HG03108 (cell line): Measurements from ENCODE around the gene NACAD.

Source experiments
- ATAC-seq: cut with Tn5 transposase; IDR thresholded peaks from one replicate; pipeline ENCODE4 v1.9.1; 2021; ENCODE audit warnings: moderate library complexity; ENCODE audit not compliant: unreplicated experiment

NACAD gene

DNA sequence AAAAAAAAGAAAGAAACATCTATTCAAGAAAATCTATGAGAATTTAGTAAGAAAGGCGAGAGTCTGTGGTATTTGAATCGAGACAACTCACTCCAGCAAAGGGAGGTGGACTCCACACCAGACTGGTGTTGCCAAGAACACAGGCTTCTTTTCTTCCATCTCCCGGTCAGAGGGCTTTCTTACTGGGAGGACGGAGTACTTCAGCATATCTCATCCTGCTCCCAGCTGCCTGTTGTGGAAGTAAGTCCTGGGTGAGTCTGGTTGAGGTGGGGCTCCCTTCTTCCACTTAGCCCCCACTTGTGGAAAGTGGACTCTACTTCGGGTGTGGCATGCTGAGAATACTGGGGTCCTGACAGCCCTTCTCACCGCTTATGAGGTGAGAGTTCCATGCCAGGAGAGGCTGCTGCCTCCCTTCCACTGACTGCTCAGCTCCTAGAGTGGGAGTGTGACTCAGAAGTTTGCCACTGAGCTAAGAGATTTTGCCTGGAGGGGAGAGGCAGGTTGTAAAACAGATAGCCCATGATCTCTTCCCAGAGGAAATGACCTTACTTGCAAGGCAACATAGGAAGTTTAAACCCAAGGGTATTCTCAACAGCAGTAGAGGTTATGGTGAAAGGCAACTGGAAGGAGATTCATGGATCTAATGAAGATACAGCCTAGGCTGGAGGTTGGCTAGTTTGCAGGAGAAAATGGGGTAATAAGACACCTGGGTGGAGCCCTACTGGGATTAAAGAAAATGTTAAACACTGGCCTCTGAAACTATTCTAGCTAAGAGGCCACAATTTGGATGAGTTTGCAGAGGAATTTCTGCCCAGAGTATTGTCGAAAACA, 3.5 kb upstream of the NACAD start:
- no peak for ATAC-seq

DNA sequence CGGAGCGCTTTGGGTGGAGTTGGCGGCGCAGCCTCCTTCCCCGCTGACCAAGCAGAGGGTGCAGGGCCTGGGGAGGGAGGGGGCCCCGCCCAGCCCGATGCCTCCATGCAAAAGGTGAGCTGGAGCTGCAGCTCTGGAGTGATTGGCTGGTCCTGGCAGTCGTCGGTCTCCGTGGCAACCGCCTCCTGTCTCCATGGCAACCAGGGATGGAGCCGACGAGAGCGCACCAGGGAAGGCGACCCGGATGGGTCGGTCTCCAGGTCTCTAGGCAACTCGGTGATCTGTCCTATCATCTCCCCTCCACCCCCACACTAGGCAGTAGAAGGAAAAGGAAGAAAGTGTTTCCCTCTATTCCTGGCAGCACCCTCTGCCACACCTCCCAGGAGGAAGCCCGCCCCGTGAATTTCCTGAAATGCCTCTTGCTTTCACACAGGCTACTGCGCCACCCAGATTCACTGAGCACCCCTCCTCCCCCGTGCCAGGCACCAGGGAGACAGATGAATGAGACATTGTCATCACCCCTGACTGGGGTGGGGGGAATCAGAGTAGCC, 647 bp upstream of the NACAD start:
- no peak for ATAC-seq

- no peak for ATAC-seq
These were observed 545 bp downstream of the NACAD start for GRCh38 chr7:45088146-45088701.

DNA sequence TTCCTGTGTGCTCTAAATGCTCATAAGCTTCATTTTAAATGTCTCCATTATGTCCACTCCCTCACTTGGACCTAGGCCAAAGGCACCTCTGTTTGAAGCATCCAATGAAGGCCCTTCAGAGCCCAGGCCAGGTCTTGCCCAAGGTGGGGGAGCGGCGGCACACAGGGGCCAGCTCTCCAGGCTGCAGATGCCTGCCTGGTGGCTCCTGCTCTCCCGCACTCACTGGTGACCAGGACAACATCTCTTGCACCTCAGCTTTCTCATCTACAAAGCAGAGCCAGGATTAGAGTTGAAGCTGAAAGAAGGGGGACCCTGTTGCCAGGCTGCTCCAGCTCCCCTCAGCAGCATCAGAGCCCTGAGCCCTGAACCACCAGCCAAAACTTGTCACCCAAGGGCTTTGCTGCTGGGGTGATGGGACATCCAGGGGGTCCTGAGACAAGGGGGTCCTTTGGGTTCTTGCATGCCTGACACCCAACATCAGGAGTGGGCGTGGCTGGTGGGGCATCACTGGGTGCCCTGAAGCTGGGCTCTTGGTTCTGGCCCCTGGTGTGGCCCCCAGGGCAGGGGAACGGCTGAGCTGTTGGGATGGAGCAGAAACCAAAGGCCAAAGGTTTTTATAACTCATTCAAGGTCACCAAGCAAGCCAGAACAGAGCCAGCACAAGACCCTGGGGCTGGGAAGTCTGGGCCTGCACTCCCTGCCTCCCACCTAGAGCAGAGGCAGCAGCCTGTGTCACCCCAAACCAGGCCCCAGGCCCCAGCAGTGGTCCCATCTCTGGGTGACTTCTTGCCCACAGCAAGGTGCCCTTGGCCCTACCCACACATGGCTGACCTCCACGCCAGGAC, 1.2 kb downstream of the NACAD start:
- no peak for ATAC-seq

- ATAC-seq = no peak
These were observed 2.3 kb downstream of the NACAD start for GRCh38 chr7:45086331-45087065.

GRCh38 chr7:45085619-45086200, 3.1 kb downstream of the NACAD start:
- no peak for ATAC-seq

DNA sequence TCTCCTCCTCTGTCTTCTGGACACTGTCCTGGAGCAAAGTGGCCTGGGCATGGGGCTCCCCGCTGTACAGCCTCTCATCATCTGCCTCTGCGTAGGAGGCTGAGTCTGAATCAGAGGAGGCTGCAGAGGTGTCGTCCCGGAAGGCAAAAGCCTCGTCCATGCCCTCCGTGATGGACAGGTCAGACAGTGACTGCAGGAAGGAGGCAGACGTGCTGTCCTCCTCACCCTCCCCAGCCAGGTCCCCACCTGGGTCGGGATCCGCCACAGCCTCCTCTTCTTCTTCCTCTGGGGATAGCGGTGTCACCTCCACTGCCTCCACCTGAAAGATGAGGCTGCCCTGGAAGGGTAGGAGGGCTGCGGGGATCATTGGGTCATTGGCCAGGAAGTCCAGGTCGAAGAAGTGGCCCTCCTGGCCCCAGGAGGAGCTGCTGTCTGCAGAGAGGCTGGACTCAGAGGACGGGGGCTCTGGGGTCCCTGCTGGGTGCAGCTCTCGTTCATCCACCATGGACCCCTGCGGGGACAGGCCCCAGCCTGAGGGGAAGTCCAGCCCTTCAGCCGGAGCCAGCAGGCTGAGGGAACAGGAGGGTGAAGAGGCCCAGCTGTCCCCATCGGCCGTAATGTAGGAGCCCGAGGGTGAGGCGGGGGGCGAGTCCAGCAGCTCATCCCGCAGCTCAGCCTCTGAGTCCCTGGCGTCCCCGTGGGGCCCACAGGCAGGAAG, 3.7 kb downstream of the NACAD start:
- ATAC-seq = no peak

DNA sequence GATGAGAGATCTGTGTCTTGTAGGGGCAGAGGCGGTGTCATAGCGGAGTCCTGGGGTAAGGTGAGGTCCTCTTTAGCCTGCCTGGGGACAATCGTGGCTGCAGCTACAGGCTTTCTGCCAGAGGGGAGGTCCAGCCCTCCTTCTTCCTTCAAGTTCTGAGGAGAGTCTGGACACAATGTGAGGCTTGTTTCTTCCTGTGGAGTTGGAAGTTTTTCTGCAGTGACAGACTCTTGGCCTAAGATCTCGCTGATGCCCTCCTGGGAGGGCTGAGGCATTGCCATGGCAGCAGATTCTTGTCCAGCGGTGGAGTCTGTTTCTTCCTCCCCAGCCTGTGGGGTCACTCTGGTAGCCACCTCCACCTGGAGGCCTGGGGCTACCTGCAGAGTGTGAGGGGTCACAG, 4.4 kb downstream of the NACAD start:
- no peak for ATAC-seq

DNA sequence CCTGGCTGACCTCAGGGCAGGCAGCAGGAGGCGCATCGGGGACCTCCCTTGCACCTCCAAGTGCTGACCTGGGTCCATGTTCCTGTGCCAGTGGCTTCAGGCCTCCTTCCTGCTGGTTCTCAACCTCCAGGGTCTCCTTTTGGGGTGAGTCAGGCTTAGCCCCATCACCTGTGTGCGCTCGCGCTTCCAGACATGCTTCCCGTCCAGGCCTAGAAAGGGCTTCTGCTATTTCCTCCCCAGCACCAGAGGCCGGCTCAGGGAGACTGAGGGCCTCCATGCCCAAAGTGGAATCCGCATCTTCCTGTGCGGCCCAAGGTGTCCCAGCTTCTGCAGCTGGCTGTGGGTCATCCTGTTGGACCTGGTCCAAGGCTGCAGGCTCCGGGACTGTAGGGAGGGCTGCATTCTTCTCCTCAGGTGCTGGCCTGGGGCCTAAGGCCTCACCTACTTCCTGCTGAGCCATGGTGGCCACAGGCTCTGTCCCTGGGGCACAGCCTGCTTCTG, 5.9 kb downstream of the NACAD start:
- no peak for ATAC-seq

- no peak for ATAC-seq
These were observed 6.5 kb downstream of the NACAD start for GRCh38 chr7:45082031-45082830.

DNA sequence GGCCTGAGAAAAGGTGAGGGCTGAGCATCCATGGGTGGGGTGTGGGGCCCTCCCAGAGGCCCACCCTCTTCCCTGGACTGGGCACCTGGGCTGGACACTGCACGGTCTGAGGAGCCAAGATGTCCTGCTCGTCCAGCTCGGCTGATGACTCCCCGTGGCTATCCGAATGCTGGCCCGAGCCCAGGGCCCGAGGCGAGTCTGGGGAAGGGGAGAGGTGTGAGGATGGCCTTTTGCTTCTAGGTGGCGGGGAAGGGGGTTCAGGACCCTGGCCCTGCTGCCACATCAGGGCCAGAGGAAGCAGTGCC, 7.1 kb downstream of the NACAD start:
- no peak for ATAC-seq

DNA sequence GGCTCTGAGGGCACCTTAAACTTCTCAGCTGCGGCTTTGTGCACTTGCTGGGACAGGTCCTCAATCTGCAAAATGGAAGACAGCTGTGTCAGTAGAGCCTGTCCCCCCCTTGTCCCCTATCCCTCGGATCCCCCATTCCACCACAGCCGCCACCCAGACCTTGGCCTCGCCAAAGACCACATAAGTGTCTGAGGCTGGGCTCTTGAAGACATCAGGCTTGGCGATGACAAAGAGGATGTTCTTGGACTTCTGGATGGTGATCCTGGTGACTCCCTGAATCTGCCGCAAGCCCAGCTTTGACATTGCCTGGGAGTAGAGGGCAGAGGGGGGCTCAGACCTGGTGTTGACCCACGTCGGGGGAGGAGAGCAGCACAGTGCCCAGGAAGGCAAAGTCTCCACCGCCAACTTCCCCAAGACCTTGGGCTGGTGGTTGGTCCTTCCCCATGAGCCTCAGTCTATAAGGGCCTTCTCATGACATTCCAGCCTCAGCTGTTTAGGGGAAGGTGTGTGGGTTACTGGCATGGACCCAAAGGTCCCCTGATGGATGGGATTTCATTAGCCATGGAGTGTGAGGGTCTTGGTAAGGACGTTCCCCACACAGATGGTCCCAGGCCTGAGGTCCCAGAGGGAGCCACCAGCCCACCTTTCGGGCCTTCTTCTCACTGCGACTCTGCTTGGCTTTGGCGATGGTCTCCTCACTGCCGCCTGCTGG, 7.7 kb downstream of the NACAD start:
- no peak for ATAC-seq

GRCh38 chr7:45080265-45080957, 8.4 kb downstream of the NACAD start:
- no peak for ATAC-seq

DNA sequence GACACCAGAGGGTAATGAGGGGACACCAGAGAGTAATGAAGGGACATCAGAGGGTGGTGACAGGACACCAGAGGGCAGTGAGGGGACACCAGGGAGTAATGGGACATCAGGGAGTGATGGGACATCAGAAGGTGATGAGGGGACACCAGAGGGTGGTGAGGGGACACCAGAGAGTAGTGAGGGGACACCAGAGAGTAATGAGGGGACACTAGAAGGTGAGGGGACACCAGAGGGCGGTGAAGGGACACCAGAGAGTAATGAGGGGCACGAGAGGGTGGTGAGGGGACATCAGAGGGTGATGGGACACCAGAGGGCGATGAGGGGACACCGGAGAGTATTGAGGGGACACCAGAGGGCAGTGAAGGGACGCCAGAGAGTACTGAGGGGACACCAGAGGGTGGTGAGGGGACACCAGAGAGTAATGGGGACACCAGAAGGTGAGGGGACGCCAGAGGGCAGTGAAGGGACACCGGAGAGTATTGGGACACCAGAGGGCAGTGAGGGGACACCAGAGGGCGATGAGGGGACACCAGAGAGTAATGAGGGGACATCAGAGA, 10.6 kb downstream of the NACAD start:
- ATAC-seq = no peak

- no peak for ATAC-seq
These were observed 11.2 kb downstream of the NACAD start for GRCh38 chr7:45077579-45077978.

GRCh38 chr7:45076946-45077345, 11.8 kb downstream of the NACAD start:
- ATAC-seq = no peak
